Liver (tissue), 5 donors: ENCODE data around the gene TRIM49C. TPM values are rescaled to one million over a fixed set of nuclear protein-coding genes. Genes with fewer than 3 reads are reported as not detected.

Experiments used
- polyA plus RNA-seq, 2 donors: library from polyadenylated mRNA; stranded (reverse) in 1 of 2; unstranded in 1 of 2; fragments of 200-250 nt in 1 of 2; fragments of >200 nt in 1 of 2; fragmentation: Nextera tagmentation in 1 of 2; extraction: Ambion mirVana in 1 of 2; gene quantifications; one replicate each; pipeline versions ENCODE4 v1.2.1 to v1.2.3, GENCODE V29; 2013 to 2015
- small RNA-seq: library from RNA; depleted of rRNA; stranded (forward); fragments of <200 nt; gene quantifications from one replicate; pipeline ENCODE3, GENCODE V24; 2014
- total RNA-seq, 2 donors: library from RNA; depleted of rRNA; stranded (reverse); fragments of >200 nt; gene quantifications; one replicate each; pipeline ENCODE4 v1.2.3, GENCODE V29; 2014
- donor health status: healthy.
- donor health status: healthy.
- donor health status: healthy.

Gene TRIM49C
- total and polyA plus RNA-seq, 4 donors = not detected

Small RNA genes lying within 50 kb of the gene (small RNA-seq; reads per million reads assigned to genes)
- gene AP000827.1 = not detected

Other genes with a start within 250 kb of the TRIM49C start
- gene TRIM49, start 222.5 kb upstream of the TRIM49C start, total RNA-seq = not detected
- gene TRIM49, start 222.5 kb upstream of the TRIM49C start, polyA plus RNA-seq = not detected
- gene TRIM64B, start 152.6 kb upstream of the TRIM49C start, total RNA-seq = not detected
- gene TRIM64B, start 152.6 kb upstream of the TRIM49C start, polyA plus RNA-seq = not detected
- gene TRIM49D1, start 108.9 kb upstream of the TRIM49C start, total RNA-seq = not detected
- gene TRIM49D1, start 108.9 kb upstream of the TRIM49C start, polyA plus RNA-seq = not detected
- gene TRIM49D2, start 107.0 kb upstream of the TRIM49C start, total RNA-seq = not detected
- gene TRIM49D2, start 107.0 kb upstream of the TRIM49C start, polyA plus RNA-seq = not detected
- gene TRIM64, start 65.1 kb upstream of the TRIM49C start, total RNA-seq = not detected
- not detected for gene TRIM64, start 65.1 kb upstream of the TRIM49C start, polyA plus RNA-seq
- not detected for gene UBTFL1, start 54.8 kb downstream of the TRIM49C start, total RNA-seq
- not detected for gene UBTFL1, start 54.8 kb downstream of the TRIM49C start, polyA plus RNA-seq
- 1 to 10 TPM; 1.6 to 3.3 TPM for gene NAALAD2, start 103.6 kb downstream of the TRIM49C start, total RNA-seq
- gene NAALAD2, start 103.6 kb downstream of the TRIM49C start, polyA plus RNA-seq = under 1 TPM; 0.21 to 0.51 TPM
- gene CHORDC1, start 191.9 kb downstream of the TRIM49C start, total RNA-seq = 10 to 100 TPM; 22.4 to 39.5 TPM
- 10 to 100 TPM in 1 of 2 donors, 1 to 10 TPM in 1; 9.4 to 10.9 TPM for gene CHORDC1, start 191.9 kb downstream of the TRIM49C start, polyA plus RNA-seq